ENCODE data around the gene EFCAB14.

Gene EFCAB14

DNA sequence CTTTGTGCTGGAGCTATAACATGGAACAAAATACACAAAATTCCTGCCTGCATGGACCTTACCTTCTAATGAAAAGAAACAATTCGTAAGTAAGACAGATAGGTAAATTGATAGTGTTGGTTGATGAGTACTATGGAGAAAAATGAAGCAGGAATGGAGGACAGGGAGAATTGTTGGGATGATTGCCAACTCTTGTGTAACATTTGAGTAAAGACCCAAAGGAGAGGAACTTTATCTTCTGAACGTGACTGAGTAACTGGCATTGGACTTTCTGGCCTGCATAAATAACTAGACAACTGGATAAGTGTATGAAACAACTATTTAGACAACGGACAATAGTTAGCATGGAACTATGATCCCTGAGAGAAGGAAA, 6.8 kb upstream of the EFCAB14 start:
- no peaks in the 10 kb centered on the region for H3K36me3 ChIP-seq (ENCODE audit: insufficient read depth, low read length)
- no peaks in the 10 kb centered on the region for H3F3A ChIP-seq (ENCODE audit: insufficient read depth, low read length)
- TF ChIP-seq, protein P1, sequence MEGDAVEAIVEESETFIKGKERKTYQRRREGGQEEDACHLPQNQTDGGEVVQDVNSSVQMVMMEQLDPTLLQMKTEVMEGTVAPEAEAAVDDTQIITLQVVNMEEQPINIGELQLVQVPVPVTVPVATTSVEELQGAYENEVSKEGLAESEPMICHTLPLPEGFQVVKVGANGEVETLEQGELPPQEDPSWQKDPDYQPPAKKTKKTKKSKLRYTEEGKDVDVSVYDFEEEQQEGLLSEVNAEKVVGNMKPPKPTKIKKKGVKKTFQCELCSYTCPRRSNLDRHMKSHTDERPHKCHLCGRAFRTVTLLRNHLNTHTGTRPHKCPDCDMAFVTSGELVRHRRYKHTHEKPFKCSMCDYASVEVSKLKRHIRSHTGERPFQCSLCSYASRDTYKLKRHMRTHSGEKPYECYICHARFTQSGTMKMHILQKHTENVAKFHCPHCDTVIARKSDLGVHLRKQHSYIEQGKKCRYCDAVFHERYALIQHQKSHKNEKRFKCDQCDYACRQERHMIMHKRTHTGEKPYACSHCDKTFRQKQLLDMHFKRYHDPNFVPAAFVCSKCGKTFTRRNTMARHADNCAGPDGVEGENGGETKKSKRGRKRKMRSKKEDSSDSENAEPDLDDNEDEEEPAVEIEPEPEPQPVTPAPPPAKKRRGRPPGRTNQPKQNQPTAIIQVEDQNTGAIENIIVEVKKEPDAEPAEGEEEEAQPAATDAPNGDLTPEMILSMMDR (IDR thresholded peaks at IDR 0.05; ENCODE audit: low read length), result no peak
- TF ChIP-seq EZH2 (IDR thresholded peaks at IDR 0.05; ENCODE audit: borderline replicate concordance, low read length), result no peak
- no peak overlapping the region for H3K4me3 ChIP-seq (ENCODE audit: low read depth, low read length, poor library complexity, severe bottlenecking)
- H4K20me1 ChIP-seq (ENCODE audit: insufficient read depth, low read length), result no peaks in the 10 kb centered on the region
- H3K27me3 ChIP-seq (ENCODE audit: insufficient read depth, low read length), result no peaks in the 10 kb centered on the region
- H3K9ac ChIP-seq (ENCODE audit: low read length), result no peak overlapping the region
- no peaks in the 10 kb centered on the region for H3K9me2 ChIP-seq (ENCODE audit: low read depth, low read length)
- H3K4me2 ChIP-seq (ENCODE audit: low read length), result no peak overlapping the region
- no peaks in the 10 kb centered on the region for H3K9me3 ChIP-seq (ENCODE audit: low read length)
- no peaks in the 10 kb centered on the region for H3K79me2 ChIP-seq (ENCODE audit: insufficient read depth, low read length)
- no peaks in the 10 kb centered on the region for H3K4me1 ChIP-seq (ENCODE audit: insufficient read depth, low read length, severe bottlenecking)
- H2AFZ ChIP-seq (ENCODE audit: low read length), result no peak overlapping the region
- no peak overlapping the region for H3K27ac ChIP-seq (ENCODE audit: low read depth, low read length, poor library complexity, severe bottlenecking)

DNA sequence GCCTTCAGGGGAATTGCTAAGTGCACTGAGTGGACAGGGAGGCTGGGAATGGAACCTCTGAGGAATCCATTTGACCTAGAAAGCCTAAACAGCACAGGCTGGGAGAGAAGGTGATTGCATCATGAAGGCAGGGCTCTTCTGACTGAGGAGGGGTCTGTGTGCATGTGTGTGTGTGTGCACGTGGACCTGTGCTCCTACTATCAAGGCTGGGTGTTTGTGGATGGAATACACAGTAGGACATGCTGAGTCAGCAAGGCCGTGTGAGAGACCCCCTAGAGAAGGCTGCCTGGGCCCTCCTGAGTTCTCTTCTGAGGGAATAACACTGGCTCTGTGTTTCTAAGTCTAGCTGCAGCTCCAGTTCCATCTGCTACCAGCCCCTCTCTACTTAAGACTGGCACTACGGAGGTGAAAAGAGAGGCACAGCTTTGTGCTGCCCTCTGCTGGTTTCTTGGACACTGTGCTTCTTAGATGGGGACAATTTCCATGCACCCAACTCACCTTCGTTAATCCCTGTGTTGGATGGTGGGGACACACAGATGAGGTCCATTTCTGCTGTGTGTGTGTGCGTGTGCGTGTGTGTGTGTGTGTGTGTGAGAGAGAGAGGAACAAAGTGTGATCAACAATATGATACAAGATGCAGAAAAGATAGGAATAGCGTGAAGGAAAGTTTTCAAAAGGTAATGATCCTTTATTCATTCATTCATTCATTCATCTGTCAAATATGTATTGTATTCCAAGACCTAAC, 6.2 kb upstream of the EFCAB14 start:
- H4K20me1 ChIP-seq (ENCODE audit: insufficient read depth, low read length), result no peaks in the 10 kb centered on the region
- no peaks in the 10 kb centered on the region for H3K27me3 ChIP-seq (ENCODE audit: insufficient read depth, low read length)
- no peaks in the 10 kb centered on the region for H3F3A ChIP-seq (ENCODE audit: insufficient read depth, low read length)
- H3K4me1 ChIP-seq (ENCODE audit: insufficient read depth, low read length, severe bottlenecking), result no peaks in the 10 kb centered on the region
- no peaks in the 10 kb centered on the region for H3K9me3 ChIP-seq (ENCODE audit: low read length)
- TF ChIP-seq, protein P1 (IDR thresholded peaks at IDR 0.05; ENCODE audit: low read length), result peak; percentile 82
- TF ChIP-seq EZH2 (IDR thresholded peaks at IDR 0.05; ENCODE audit: borderline replicate concordance, low read length), result no peak
- no peak overlapping the region for H2AFZ ChIP-seq (ENCODE audit: low read length)
- no peak overlapping the region for H3K4me3 ChIP-seq (ENCODE audit: low read depth, low read length, poor library complexity, severe bottlenecking)
- H3K27ac ChIP-seq (ENCODE audit: low read depth, low read length, poor library complexity, severe bottlenecking), result no peak overlapping the region
- H3K9me2 ChIP-seq (ENCODE audit: low read depth, low read length), result no peaks in the 10 kb centered on the region
- no peaks in the 10 kb centered on the region for H3K79me2 ChIP-seq (ENCODE audit: insufficient read depth, low read length)
- H3K4me2 ChIP-seq (ENCODE audit: low read length), result no peak overlapping the region
- H3K9ac ChIP-seq (ENCODE audit: low read length), result no peak overlapping the region
- H3K36me3 ChIP-seq (ENCODE audit: insufficient read depth, low read length), result no peaks in the 10 kb centered on the region

DNA sequence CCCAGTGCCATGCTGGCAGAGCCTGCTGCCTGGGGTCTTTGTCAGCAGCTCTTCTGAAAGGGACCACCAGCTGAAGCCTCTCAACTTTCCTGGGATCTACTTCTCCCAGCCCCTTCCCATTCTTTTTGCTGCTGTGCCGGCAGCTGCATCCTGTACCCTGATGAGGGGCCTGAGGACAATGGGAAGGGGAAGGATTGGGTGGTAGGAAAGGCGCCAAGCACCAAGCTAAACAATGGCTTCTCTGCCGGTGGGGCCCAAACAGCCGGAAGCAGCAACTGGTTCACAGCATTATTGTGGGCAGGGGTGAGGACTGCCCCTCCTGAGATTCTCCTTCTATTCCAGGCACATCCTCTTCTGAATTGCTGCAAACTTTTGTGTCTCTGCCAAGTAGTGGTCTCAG, 5.0 kb upstream of the EFCAB14 start:
- Histone ChIP-seq H3K79me2 (ENCODE audit: insufficient read depth, low read length) (no peaks in the 10 kb centered on the region), H3K36me3 (ENCODE audit: insufficient read depth, low read length) (no peaks in the 10 kb centered on the region), H3K9me2 (ENCODE audit: low read depth, low read length) (no peaks in the 10 kb centered on the region), H3F3A (ENCODE audit: insufficient read depth, low read length) (no peaks in the 10 kb centered on the region), H3K4me1 (ENCODE audit: insufficient read depth, low read length, severe bottlenecking) (peaks cover 7% of the 10 kb centered on the region), H3K27ac (ENCODE audit: low read depth, low read length, poor library complexity, severe bottlenecking) (no peak overlapping the region), H4K20me1 (ENCODE audit: insufficient read depth, low read length) (no peaks in the 10 kb centered on the region), H3K4me2 (ENCODE audit: low read length) (no peak overlapping the region), H3K27me3 (ENCODE audit: insufficient read depth, low read length) (no peaks in the 10 kb centered on the region), H3K9me3 (ENCODE audit: low read length) (no peaks in the 10 kb centered on the region), H3K4me3 (ENCODE audit: low read depth, low read length, poor library complexity, severe bottlenecking) (no peak overlapping the region), H3K9ac (ENCODE audit: low read length) (no peak overlapping the region), H2AFZ (ENCODE audit: low read length) (no peak overlapping the region)
- TF ChIP-seq, protein P1 (IDR thresholded peaks at IDR 0.05; ENCODE audit: low read length), result no peak

Data from OCI-LY1 (cell line).